ENCODE results near the gene GOLGA1.

DNA sequence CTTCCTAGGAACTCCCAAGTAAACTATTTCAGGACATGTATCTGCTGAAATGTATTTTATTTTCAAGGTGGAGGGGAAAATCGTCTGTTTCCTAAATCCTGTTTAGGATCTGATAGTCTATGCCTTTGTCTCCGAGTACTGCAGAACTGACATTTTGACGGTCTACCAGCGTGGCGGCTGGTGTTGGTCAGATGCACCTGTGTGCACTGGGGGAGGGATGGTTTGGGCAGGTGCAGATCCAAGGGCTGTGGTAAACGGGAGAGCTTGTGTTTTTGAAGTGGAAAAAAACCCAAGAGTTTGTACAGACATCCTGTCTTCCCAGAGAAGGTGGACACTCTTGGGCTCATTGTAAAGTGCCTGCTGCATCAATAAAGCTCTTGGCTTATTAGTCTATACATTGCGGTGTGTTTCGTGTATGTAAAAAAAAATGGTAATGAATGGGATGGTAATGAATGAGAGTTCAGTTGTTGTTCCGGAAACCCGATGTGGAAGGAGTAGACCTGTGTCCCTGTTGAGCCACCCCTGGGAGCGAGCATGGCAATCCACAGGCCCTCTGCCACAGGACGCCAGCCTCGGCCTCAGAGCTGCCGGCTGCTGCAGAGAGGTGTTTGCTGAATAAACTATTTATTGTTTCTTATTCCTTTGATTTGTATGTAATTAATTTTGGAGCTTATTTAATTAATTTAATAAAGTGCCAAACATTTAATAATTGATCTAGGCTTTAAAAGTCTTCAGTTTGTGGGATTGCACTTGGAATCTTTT is 63.7 kb downstream of the GOLGA1 start:
- TF ChIP-seq, protein P1, sequence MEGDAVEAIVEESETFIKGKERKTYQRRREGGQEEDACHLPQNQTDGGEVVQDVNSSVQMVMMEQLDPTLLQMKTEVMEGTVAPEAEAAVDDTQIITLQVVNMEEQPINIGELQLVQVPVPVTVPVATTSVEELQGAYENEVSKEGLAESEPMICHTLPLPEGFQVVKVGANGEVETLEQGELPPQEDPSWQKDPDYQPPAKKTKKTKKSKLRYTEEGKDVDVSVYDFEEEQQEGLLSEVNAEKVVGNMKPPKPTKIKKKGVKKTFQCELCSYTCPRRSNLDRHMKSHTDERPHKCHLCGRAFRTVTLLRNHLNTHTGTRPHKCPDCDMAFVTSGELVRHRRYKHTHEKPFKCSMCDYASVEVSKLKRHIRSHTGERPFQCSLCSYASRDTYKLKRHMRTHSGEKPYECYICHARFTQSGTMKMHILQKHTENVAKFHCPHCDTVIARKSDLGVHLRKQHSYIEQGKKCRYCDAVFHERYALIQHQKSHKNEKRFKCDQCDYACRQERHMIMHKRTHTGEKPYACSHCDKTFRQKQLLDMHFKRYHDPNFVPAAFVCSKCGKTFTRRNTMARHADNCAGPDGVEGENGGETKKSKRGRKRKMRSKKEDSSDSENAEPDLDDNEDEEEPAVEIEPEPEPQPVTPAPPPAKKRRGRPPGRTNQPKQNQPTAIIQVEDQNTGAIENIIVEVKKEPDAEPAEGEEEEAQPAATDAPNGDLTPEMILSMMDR (IDR thresholded peaks at IDR 0.05; ENCODE audit: low read length): no peak
- no peak for TF ChIP-seq EZH2 (optimal IDR thresholded peaks at IDR 0.05; ENCODE audit: low read depth, low read length)
